Stimulated activated CD8-positive, alpha-beta memory T cell treated with anti-CD3 and anti-CD28 coated beads, Interleukin-2, amount 100 ng/mL, for 1 hour (primary cell): ENCODE measurements around the gene ASTN2.
A peak's percentile ranks its signal among the peaks of the same experiment; 100 is the strongest.
"Not testable (repeated sequence)": the region's sequence is repeated elsewhere in the genome, so short reads cannot be mapped to it uniquely, and the experiment has no call there.

Experiments
- DNase-seq, 2 donors: peaks; one replicate each; pipeline ENCODE4 v3.0.0-alpha.2; 2020; ENCODE audit warnings: low read depth in 2 of 2

Gene ASTN2

GRCh38 chr9:116700279-116700678, 714.6 kb downstream of the ASTN2 start:
- DNase-seq: no peak

DNA sequence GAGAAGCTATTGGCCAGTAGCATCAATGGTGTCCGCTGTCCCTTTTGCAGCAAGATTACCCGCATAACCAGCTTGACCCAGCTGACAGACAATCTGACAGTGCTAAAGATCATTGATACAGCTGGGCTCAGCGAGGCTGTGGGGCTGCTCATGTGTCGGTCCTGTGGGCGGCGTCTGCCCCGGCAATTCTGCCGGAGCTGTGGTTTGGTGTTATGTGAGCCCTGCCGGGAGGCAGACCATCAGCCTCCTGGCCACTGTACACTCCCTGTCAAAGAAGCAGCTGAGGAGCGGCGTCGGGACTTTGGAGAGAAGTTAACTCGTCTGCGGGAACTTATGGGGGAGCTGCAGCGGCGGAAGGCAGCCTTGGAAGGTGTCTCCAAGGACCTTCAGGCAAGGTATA, 717.0 kb downstream of the ASTN2 start:
- no peak for DNase-seq

DNA sequence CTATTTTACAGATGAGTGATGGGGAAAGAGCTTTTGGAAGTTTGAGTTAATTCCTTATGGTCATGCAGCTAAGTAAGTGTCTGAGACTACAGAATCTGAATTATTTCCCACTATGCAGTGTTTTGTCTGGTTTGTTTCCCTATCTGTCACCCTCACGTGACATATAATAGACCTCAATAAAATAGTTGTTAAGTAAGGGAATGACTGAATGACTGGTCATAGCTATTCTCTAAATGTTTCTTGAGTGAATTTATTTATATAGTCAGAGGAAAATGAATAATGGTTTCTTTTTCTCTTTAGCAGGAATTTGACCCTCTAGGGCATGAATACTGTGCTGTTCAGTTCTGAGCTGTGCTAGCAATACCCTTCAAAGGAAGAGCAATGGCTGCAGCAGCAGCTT, 717.5 kb downstream of the ASTN2 start:
- no peak for DNase-seq

DNA sequence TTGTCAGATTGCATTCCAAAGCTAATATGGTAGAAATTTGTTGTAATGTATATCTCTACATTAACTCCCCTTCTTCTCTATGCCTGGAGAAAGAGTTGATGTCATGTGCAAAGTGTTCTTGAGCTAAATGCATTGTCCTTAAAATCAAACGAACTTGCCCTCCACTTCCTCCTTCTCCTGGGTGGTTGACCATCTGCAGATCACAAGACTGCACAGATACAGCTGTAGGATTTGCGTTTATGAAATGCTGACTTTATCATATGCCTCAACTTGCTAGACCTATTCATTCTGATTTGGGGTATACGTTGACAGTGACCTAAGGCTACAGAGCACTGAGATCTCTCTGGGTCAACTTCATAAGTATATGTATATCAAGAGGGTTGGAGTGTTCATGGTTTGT, 719.4 kb downstream of the ASTN2 start:
- no peak for DNase-seq

- no peak for DNase-seq
Observed at GRCh38 chr9:116694785-116695291, 720.0 kb downstream of the ASTN2 start.

DNA sequence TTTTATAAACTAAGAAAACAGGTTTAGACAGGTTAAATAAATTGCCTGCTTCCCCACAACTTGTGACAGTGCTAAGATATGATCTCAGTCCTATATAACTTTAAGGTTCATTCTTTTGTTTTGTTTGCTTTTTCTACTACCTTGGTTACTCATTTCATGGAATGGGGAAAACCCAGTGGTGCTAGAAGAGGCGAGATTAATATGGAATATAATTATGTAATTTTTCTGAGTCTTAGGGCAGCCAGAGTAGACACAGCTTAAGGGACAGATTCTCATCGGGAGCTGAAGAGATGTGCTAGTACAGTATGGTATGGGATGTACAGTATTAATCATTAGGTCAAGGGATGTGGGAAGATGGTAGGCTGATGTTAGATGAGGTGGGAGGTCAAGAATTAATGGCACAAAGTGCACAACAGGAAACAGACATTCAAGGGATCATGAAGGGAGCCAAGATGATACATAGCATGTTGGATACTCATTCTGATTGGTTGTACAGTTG, 721.6 kb downstream of the ASTN2 start:
- DNase-seq: no peak

GRCh38 chr9:116692616-116693015, 722.2 kb downstream of the ASTN2 start:
- DNase-seq: no peak

DNA sequence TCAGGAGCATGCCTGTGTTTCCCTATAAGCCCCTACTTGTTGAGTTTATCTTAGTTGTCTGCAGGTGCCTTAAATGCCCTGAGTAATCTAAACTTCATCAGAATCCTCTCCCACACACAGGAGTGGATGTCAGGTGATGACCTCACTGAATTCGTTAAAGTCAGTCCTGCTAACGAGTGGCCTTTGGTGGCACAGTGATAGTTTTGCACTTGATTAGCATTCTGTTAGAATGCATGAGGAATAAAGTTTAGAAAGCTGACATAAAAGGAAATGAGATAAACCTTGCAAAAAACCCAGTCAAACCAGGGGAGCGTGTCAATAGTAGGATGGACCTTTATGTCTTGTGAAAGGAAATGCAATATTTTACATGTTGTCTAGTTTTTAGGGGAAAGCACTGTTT, 723.2 kb downstream of the ASTN2 start:
- no peak for DNase-seq

DNA sequence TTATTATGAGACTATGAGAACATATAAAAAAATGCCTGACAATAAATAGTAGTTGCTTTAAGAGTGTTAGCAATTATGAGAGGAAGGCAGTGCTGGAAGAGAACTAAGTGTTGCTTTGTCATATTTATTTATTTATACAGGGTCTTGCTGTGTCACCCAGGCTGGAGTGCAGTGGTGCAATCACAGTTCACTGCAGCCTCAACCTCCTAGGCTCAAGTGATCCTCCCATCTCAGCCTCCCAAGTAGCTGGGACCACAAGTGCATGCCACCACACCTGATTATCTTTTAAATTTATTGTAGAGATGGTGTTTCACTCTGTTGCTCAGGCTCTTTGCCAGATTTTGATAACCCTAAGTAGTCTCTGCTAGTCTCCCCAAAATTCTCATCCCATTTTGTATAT, 724.1 kb downstream of the ASTN2 start:
- DNase-seq: not testable (repeated sequence)

DNA sequence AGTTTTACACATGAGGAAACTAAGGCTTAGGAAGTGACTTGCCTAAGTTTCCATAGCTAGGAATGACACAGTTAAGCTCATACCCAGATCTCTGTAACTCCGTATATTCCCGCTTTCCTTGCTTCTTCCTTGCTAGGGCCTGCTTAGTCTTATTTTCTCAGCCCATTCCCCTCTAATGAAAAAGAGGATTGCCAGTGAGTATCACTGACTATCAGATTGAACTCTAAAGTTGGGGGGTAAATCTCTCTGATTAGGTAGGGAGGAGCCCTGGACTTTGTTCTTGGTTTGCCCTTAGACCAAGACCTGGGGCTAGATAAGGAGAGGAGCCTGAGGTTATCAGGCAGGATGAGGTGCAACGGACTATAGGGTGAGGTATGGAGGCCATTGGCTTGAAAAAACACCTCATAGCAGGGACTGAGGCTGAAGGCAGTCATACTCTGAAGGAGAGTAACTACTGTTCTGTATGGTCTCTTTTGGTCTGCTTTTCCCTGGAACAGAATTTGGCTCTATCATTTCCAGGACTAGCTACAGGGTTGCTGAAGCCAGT, 725.3 kb downstream of the ASTN2 start:
- DNase-seq: no peak

DNA sequence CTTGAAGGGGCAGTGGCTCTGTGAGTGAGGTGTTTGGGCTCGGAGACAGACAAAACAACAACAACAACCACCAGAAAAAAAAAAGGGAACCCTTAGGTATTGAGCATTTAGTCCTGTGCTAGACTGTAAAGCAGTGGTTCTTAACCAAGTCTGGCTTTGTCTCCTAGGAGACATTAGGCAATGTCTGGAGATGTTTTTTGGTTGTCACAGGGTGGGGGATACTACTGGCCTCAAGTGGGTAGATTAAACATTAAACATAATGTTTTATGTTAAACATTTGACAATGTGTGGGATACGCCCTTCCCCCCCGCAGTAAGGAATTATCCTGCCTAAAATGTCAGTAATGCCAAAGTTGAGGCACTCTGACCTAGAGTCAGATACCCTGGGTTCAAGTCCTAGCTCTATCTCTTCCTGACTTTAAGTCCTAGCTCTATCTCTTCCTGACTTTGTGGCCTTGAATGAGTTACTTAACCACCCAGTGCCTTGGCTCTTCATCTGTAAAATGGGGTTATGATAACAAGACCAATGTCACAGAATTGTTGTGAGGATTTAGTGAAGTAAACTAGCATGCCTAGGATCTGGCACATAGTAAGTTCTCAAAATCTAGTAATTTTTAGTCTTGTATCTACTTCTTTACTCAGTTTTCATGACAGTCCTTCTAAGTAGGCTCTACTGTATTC, 725.9 kb downstream of the ASTN2 start:
- DNase-seq: no peak

DNA sequence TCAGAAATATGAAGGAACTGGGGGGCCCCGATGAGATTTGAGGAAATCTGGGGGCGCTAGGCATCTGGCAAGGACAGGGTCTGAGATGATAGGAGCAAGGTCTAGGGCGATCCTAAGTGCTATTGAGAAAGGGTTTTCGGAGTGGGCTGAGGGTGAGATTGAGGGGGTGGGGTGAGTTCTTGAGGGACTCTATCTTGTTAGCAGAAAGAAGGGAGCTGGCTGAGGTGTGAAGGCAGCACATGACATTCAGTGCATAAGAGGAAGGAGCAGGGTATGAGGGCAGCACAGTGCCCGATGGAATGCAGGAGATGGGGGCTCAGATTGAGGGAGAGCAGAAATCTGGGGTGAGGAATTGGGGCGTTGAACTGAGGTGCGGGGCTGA, 727.1 kb downstream of the ASTN2 start:
- DNase-seq: no peak

- peak; percentile 83 to 89 for DNase-seq
Observed at GRCh38 chr9:116687074-116687753, 727.6 kb downstream of the ASTN2 start, which contains the start of gene TRIM32. TRIM32 (plus strand) TSS chr9:116687305; CDS start chr9:116697743, 10,438 bp downstream.

- no peak for DNase-seq
Observed at GRCh38 chr9:116686693-116687073, 728.2 kb downstream of the ASTN2 start.

DNA sequence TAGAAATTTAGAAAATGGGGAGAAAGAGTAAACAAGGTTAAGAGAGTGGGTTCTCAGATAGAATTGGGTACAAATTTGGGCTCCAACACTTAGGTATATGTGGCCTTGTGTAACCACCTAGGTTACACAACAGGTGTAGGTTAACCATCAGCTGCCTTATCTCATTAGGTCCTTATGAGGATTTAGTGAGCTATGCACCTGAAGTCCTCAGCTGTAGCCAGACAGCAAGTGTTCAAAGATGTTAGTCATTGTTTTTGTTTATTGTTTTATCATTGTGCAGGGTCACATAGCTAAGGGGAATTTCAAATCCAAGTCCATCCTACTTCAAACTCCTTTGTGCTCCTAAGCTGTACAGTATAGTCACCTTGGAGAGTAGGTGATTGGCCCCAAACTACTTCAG, 728.7 kb downstream of the ASTN2 start:
- no peak for DNase-seq

DNA sequence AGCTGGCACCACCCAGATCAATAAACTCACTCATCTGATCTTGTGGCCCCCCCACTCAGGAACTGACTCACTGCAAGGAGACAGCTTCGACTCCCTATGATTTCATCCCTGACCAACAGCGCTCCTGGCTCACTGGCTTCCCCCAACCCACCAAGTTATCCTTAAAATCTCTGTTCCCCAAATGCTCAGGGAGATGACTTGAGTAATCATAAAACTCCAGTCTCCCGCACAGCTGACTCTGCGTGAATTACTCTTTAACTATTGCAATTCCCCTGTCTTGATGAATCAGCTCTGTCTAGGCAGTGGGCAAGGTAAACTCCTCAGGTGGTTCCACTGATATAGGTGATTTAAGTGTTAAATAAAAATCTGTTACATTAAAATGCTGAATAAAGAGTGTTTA, 729.7 kb downstream of the ASTN2 start:
- no peak for DNase-seq

DNA sequence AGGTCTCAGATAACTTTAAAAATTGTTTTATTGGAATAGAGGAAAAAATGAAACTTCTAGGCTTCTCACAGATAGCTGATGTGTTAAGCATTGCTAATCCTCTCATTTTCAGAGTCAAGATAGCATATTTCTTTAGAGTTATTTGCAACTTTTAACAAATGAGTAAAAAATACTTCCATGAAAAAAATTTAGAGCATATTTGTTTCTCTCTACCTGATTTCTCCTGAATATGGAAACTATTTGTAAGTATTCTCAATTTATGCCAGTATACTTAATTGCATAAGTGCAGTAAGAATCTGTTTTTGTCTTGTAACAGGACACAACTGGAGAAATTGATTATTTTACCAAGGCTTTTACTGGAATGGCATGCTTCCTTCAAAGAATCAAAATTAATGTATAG, 731.3 kb downstream of the ASTN2 start:
- DNase-seq: no peak

DNA sequence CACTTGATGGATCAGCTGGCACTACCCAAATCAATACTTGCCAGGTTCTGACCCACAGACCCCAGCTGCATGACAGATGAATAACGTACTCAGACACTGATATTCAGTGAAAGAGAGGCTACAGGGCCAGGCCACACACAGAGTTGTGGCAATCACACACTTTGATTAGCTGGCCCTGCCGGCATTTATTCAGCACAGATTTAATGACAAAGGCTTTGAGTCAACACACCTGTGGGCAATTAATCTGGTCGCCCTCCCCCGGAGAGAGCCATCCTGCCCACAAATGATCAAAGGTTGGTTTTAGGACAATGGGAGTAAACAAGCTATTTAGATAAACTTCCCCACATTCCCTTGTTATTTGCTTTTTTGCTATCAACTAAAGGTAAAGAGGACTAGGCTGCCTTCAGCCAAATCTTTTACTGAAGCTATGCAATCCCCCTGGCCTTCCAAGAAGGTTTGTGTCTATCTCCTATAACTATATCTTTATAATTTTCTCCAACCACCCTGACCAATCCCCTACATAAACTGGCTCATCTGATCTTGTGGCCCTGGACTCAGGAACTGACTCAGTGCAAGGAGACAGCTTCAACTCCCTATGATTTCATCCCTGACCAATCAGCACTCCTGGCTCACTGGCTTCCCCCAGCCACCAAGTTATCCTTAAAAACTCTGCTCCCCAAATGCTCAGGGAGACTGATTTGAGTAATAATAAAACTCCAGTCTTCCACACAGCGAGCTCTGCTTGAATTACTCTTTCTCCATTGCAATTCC, 740.5 kb downstream of the ASTN2 start:
- no peak for DNase-seq

DNA sequence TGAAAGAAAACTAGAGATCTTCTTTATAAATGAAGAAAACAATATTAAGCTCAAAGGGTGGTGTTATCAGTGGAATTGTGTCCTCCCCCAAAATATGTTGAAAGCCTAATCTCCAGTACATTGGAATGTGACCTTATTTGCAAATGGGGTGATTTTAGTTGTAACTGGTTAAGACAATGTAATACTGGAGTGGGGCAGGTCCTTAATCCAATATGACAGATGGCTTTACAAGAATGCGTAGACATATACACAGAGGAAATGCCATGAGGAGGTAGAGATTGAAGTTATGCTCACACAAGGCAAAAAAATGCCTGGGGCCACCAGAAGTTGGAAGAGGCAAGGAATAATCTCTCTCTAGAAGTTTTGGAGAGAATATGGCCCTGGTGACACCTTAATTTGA, 741.5 kb downstream of the ASTN2 start:
- no peak for DNase-seq

DNA sequence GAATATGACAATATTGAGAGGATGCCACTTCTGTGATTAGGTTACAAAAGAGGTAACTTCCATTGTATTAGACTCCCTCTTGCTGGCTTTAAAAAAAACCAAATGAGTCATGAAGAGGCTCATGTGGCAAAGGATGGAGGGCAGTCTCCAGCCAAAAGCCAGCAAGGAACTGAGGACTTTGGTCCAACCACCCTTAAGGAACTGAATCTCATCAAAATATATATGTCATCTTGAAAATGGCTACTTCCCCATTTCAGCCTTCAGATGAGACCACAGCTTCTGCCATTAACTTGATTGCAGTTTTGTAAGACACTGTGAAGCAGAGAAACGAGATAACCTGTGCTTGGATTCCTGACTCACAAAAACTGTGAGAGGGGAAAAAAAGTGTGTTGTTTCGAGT, 743.3 kb downstream of the ASTN2 start:
- DNase-seq: no peak

DNA sequence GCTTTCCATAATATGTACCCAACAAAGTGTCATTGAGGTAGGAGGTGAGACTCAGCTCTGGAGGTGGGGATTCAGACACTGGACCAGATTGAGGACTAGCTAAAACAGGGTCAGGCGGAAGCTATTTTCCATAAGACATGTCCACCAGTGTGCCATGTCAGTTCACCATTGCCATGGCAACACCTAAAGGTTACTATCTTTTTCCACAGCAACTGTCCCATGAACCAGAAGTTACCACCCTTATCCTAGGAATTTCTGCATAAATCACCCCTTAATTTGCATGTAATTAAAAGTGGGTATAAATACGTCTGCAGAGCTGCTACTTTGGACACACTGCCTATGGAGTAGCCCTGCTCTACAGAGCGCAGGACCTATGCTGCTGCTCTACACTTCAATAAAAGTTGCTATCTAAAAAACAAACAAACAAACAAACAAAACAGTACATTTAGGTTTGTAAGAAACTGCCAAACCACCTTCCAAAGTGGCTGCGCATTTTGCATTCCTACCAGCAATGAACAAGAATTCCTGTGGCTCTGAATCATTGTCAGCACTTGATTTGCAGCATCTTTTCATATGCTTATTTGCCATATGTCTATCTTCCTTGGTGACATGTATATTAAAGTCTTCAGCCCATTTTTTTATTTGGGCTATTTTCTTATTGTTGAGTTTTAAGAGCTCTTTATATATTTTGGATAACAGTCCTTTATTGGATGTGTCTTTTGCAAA, 745.7 kb downstream of the ASTN2 start:
- DNase-seq: no peak

GRCh38 chr9:116663581-116663980, 751.3 kb downstream of the ASTN2 start:
- DNase-seq: no peak
